Measurements from ENCODE around the gene EVC.

Gene EVC

DNA sequence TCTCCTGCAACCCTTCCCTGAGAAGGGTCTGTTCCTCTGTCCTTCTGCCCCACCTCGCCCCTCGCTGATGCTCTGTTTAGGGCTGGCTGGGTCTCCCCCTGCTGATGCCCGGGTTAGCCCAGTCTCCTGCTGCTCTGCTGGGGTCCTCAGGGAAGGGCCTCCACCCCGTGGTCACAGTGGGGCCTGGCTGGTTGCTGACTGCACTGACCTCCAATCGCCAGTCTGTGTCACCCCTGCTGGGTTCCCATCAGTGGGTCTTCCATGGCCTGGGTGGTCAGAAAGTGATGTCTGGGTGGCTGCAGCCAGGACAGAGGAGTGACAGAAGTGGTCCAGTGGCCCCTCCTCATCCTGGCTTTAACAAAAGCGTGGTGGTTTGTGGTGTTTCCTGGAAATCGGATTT, 44.7 kb downstream of the EVC start:
- TF ChIP-seq, protein P1, sequence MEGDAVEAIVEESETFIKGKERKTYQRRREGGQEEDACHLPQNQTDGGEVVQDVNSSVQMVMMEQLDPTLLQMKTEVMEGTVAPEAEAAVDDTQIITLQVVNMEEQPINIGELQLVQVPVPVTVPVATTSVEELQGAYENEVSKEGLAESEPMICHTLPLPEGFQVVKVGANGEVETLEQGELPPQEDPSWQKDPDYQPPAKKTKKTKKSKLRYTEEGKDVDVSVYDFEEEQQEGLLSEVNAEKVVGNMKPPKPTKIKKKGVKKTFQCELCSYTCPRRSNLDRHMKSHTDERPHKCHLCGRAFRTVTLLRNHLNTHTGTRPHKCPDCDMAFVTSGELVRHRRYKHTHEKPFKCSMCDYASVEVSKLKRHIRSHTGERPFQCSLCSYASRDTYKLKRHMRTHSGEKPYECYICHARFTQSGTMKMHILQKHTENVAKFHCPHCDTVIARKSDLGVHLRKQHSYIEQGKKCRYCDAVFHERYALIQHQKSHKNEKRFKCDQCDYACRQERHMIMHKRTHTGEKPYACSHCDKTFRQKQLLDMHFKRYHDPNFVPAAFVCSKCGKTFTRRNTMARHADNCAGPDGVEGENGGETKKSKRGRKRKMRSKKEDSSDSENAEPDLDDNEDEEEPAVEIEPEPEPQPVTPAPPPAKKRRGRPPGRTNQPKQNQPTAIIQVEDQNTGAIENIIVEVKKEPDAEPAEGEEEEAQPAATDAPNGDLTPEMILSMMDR (IDR thresholded peaks at IDR 0.05): no peak
- peak; percentile 62 for DNase-seq (ENCODE audit: low spot score)
- Histone ChIP-seq H3K4me3 (no peak overlapping the region), H3K27ac (no peak overlapping the region)

DNA sequence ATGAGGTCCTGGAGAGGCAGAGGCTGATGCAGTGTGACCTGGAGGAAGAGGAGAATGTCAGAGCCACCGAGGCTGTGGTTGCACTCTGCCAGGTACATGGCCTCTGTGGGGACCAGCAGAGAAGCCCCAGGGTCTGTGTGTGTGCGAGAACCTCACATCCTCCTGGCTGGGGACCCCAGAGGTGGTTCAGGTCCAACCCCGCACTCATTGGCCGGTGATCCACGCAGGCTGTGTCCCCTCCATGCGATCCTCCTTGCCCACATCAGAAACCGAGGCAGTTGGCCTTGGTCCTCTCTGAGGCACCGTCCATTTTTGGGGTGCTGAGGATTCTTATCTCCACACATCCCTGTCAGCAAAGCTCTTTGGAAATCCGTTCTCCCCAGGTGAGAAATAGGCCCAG, 45.3 kb downstream of the EVC start:
- TF ChIP-seq, protein P1 (IDR thresholded peaks at IDR 0.05): no peak
- H3K27ac ChIP-seq: no peak overlapping the region
- no peak overlapping the region for H3K4me3 ChIP-seq
- peak; percentile 46 for DNase-seq (ENCODE audit: low spot score)

DNA sequence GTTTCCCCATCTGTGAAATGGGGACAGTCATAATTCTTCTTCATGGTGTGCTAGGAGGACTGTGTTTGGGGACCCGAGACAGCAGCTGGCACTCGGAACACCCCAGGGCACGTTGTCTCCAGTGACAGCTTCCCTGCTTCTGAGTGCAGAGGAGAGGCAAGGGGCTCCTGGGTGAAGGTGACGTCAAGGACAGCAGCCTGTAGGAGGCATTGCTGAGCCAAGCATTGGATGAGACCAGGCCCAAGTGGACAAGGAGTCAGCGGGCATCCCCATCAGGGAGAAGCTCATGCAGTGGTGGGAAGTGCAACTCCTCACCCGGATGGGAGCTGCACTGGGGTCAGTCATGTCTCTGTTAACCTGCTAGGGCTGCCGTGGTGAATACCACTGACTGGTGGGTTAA, 46.1 kb downstream of the EVC start:
- no peak overlapping the region for H3K4me3 ChIP-seq
- no peak overlapping the region for H3K27ac ChIP-seq
- TF ChIP-seq, protein P1 (IDR thresholded peaks at IDR 0.05): no peak
- DNase-seq (ENCODE audit: low spot score): peak; percentile 57

DNA sequence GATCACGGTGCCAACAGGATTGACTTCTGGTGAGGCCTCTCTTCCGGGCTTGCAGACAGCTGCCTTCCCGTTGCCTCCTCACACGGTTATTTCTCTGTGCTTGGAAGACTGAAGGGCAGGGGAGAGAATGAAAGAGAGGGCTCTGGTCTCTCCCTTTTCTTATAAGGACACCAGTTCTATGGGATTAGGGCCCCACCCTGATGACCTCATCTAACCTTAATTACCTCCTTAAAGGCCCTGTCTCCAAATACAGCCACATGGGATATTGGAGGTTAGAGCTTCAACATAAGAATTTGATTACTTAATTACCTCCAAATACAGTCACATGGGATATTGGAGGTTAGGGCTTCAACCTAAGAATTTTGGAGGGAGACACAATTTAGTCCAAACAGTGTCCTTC, 46.5 kb downstream of the EVC start:
- Histone ChIP-seq H3K27ac (no peak overlapping the region), H3K4me3 (no peak overlapping the region)
- no peak for DNase-seq (ENCODE audit: low spot score)
- TF ChIP-seq, protein P1 (IDR thresholded peaks at IDR 0.05): no peak

DNA sequence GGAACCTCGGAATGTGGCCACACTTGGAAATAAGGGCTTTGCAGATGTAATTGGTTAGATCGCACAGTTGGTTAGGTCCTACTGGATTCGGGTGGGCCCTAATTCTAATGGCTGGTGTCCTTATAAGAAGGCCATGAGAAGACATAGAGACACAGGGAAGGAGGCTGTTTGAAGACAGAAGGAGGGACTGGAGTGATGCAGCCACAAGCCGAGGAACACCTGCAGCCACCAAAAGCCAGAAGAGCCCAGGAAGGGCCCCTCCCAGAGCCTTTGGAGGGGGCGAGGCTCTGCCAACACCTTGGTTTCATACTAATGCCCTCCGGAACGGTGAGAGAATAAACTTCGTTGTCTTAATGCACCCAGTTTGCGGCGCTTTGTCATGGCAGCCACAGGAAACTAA, 47.0 kb downstream of the EVC start:
- no peak overlapping the region for H3K27ac ChIP-seq
- H3K4me3 ChIP-seq: no peak overlapping the region
- TF ChIP-seq, protein P1 (IDR thresholded peaks at IDR 0.05): no peak
- peak; percentile 50 for DNase-seq (ENCODE audit: low spot score)

DNA sequence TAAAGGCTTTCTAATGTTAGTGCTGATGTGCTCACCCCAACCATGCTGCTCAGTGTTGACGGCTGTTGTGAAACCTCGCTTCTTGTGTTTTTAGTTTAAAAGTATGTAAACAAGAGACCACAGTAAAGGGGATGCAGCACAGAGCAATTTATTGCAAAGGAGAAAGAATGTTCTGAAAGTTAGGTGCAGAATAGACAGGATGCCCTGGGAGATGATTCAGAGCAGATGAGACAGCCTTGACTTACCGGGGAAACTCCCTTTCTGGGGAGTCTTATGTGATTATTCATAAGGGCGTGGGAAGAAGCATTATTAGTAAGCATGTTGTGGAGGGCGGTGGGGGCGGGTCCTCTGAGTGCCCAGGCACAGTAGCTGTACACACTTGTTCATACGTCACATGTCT, 47.7 kb downstream of the EVC start:
- no peak overlapping the region for H3K27ac ChIP-seq
- H3K4me3 ChIP-seq: no peak overlapping the region
- peak; percentile 46 for DNase-seq (ENCODE audit: low spot score)
- TF ChIP-seq, protein P1 (IDR thresholded peaks at IDR 0.05): no peak

DNA sequence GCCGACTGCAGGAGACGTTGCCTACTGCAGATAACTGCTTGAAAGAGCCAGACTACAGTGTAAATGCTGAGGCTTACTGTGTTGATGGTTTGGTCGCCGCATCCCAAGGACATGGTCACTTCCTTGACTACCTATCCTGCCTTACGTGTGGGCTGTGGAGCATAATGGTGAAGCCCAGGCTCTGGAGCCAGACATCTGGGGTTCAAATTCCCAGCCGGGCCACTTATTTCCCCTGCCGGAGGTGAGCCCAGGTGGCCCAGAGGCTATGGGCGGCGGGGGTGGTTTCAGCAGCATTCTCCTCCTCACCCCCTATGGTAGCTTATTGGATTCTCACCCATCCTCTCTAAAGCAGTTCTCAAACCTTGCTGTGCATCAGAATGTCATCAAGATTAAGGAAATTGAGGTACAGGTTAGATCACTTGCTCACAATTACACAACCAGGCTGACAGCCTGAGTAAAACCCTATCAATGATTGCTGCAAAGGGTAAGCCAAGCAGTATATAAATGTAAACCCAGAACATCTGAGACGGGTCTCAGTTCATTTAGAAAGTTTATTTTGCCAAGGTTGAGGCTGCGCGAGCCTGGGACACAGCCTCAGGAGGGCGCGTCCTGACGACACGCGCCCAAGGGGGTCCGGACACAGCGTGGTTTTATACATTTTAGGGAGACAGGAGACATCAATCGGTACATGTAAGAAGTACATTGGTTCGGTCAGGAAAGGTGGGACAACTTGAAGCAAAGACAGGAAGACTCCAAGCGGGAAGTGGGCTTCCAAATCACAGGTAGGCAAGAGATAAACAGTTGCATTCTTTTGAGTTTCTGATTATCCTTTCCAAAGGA, 48.5 kb downstream of the EVC start:
- TF ChIP-seq, protein P1 (IDR thresholded peaks at IDR 0.05): no peak
- Histone ChIP-seq H3K27ac (no peak overlapping the region), H3K4me3 (no peak overlapping the region)
- peak; percentile 41 for DNase-seq (ENCODE audit: low spot score)

All from coronary artery (tissue), 2 donors.